NCI-H1930 (cell line): ENCODE results near the gene OSBPL10.
"Not testable (repeated sequence)": the region's sequence is repeated elsewhere in the genome, so short reads cannot be mapped to it uniquely, and the experiment has no call there.

ENCODE experiments used
- DNase-seq, 2 experiments: peaks; one replicate each; lab custom pipeline; 2025; lab: John Stamatoyannopoulos, UW

Gene OSBPL10

DNA sequence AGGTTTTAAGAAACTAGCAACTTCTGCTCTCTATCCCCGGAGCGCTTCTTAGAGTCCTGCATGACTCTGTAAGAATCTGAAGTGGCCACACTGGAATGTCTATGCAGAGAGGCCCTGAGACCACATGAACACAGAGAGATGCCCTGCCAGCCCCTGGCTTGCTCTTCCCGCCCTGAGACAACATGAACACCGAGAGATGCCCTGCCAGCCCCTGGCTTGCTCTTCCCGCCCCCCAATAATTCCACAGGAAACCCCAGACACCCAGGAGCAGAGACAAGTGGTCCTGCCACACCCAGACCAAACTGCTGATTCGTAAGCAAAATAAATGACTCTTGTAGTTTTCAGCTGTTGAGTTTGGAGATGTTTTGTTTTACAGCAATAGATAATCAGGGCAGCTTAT, 166.1 kb downstream of the OSBPL10 start:
- no peak for DNase-seq

DNA sequence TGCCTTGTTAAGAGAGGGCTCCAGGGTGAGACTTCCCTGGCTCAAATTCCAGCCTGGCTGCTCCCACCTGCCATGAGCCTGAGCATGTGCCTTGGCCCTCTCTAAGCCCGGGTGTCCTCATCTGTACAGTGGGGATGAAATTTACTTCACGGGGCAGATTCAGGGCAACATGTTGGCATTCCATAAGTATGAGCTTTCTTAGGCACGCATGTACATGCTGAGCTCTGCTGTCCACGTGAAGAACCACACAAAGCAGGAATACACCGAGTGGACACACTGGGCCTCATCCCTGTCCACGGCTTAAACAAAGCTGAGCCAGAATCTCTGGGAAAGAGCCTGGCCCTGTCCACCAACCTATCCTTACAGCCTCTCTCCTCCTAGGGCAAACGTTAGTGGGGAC, 167.4 kb downstream of the OSBPL10 start:
- no peak for DNase-seq

DNA sequence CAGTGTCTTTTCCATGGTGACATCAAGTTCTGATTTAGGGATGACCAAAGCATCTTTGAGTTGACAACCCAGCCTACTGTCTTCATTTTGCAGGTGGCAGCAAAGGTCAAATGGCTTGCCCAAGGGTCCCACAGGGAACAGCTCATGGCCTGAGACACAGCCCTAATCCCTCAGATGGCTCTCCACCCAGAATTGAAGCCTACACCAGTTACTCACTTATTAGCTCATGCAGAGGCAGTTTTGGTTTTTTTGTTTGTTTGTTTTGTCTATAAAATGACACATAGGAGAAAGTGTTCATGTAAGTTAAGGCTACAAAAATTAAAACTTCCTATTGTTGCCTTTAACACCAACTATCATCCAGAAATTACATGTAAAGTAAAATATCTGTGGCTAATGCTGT, 167.9 kb downstream of the OSBPL10 start:
- no peak for DNase-seq

DNA sequence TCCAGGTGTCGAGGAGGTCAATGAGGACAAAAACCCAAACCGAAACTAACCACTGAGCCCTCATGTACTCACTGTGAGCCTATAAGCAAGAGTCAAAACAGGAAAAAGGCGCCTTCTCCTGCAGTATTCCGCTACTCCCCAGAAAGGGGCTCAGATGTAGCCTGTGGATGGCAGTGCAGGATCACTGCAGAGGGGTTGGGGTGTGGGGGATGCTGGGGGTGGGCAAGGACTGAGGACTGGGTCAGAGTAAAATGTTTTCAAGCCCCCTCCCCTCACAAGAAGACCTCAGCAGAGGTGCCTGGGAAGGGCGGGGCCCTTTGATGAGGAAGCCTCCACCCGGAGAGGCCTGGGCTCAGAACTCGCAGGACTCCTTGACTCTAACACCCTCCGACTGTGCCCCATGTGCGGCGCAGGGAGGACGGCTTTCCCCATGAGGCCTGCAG, 170.1 kb downstream of the OSBPL10 start:
- no peak for DNase-seq

DNA sequence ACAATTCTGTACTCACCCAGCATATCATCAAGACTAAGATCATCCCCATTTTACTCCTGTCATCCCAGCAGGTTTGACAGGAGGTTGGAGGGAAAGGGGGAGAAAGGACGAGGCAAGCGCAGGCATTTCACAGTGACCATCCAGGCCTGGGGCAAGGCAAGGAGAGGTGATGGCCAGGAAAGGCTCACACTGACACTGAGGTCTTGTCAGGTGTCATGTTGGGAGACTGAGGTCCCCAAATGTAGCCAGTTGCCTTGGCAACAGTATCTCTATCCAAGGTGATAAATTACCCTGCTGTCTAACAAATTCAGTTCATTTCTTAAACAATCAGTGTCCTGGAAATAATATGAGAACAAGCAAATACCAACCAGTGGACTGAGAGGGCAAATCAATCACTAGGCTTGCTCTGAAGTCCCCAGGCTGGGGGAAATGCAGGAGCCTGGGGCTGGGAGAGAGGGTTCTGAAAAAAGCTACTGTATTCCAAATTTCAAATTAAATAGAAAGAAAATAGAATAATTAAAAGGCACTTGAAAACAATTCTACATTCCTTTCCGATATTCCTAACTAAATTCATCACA, 172.8 kb downstream of the OSBPL10 start:
- no peak for DNase-seq

DNA sequence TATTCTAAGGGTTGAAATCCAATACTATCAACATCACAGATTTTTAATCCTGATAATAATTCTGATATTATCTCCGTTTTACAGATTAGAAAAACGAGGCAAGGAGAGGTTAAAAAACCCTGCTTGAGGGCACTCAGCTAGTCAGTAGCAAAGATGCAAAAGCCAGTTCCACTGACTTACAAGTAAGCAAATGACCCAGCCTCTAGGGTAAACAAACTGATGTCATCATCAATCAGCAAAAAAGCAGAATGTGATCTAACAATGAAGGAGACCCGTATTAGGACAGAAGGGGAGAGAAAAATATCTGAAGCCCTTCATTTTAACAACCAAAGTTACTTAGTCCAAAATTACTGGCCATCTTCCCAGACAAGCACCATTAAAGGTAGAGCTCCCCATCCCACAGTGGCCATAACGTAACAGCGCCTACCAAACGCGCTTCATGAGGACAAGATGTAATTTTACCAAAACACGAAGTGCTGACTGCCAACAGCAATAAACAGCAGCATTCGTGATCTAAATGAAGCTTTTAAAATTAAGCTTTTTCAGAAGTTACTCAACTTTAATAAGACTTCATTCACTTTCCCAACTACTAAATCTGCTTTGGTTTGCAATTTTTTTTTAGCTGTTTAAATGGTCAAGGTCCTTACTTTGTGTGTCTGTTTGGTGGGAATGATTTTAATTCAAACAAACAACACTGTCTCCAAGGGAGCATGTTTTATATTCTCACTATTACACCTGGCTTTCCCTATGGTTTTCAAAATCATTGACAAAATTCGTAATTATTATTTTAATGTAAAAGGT, 176.6 kb downstream of the OSBPL10 start:
- DNase-seq: no peak

DNA sequence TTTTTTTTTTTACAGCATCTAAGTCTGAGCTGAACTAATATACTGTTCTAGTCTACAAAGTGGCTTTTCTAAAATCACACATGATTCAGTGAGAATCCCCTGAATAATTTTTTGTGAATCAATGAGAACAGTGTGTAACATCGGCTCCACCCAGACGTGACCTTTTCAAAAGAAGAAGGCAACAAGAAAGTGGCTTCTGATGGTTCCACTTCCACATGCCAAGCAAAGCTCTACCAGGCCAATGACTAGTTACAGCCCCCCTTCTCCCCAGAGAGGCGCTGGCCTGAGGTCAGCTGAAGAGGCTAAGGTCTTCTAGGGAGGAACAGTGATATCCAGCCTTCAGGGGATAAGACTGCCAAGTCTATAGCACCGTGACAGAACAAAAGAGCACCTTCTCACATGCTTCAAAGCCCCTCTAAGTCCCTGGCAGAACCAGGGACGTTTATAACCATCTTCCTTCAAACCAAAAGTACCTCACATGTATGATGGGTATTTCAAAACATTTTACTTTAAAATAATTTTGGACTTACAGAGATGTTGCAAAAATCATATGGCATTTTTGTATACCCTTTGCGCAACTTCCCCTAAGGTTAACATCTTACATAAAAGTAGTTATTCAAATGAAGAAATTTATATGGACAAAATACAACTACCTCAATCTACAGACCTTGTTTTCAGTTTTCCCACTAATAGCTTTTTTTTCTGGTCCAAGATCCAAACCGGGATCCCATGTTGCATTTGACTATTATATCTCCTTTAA, 177.9 kb downstream of the OSBPL10 start:
- no peak for DNase-seq

DNA sequence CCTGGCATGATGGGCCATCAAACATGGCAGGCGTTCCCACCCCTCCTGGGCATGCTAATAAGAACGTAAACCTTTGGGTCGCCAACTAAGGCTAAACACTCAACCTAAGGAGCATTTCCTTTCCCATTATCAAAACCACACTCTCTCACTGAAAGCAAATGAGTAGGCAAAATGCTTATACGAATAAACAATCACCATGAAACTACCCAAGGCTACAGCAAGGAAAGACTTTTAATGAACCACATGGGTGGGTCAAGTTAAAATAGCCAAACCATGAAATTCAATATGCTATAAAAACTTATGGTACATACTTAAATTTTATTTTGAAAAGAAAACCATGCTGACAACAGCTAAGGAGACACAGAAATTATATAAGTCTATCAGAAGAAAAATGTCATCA, 180.6 kb downstream of the OSBPL10 start:
- no peak for DNase-seq

DNA sequence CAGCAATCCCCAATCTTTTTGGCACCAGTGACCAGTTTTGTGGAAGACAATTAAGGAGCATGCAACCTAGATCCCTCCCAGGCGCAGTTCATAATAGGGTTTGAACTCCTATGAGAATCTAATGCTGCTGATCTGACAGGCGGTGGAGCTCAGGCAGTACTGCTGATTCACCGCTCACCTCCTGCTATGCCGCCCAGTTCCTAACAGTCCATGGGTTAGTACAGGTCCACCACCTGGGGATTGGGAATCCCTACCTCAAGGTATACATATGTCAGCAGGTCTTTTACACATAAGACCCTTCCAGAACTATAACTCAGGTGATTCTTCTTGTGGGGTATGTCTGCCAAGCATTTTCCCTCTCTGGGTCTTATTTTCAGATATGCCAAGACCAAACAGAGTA, 182.2 kb downstream of the OSBPL10 start:
- DNase-seq: no peak

DNA sequence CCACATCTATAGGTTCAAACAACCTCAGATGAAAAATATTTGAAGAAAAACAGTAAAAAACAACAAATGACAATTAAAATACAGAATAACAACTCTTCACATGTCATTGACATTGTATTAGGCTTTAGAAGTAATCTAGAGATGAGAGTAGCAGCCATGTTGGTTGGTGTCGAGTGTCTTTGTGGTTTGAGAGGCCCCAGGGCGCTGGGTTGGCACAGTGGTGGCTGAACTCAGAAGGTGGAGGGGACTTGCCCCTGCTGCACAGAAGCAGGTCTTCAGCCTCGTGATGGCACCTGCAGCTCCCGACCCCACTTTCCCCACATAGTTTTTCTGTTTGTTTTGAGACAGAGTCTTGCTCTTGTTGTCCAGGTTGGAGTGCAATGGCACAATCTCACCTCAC, 187.2 kb downstream of the OSBPL10 start:
- no peak for DNase-seq

DNA sequence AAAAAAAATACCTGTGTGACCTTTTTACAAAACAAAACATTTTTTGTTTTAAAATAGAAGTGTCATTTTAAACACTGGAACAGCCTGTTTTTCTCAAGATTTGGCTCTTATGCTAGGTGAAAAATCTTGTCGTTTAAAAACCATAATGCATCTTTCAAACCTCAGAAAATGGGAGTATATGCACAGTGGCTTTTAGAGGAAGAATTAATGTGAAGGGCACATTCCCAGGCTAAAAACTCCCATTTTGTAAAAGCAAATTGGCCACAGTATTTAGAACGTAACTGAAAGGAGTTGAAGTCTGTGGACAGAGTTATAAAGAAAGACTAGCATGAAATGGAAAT, 190.0 kb downstream of the OSBPL10 start:
- DNase-seq: no peak

DNA sequence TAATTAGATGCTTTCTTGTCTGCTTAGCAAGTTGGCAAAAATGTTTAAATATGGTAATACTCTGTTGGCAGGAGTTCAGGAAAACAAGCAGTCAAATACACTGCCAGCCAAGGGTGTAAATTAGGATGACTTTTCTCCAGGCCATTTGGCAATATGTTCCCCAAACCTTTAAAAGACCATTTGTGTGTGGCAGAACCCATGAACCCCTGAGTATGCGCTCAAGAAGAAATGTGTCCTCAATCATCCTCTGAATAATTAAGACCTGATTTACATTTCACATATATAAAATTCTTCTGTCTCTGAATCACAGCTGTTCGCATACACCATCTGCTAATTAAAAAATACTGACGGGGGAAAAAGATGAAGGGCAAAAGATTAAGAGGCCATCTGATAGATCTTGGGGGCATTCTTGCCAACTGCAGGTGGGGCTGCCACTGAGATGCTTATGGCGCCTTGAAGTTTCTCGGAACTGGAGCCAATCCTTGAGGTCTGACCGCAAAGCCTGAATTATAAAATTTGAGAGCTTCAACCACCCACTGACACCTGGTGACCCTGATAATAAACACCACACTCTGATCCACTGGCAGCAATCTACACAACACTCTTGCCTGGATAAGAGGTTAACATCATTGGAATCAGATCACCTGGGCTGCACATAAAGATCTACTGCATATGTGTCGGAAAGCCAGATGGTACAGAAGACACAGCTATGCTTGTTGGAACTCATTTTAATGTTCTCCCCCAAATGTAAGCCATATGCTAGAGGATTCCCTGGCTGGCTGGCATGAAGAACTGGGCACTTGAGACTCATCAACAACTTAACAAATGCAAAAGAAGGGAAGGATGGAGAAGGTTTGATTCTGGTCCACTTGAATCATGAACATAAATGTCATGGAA, 190.6 kb downstream of the OSBPL10 start:
- DNase-seq: no peak

DNA sequence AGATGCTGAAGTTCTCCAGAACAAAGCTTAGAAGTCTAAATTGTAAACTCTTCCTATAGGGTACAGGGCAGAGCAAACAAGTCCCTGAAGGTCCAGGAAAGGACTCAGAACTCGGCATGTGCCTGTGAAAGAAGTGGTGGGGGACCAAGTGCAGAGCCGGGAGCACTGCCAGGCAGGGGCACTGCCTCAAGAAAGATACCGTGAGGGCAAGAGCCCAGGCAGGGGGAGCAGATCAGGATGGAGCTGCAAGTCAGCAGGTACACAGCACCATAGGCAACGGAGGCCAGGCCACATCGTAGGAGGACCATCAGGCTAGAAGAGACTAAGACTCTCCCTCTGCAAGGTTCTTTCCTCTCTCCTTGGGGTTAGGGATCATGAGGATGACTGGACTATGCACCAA, 191.6 kb downstream of the OSBPL10 start:
- DNase-seq: no peak

DNA sequence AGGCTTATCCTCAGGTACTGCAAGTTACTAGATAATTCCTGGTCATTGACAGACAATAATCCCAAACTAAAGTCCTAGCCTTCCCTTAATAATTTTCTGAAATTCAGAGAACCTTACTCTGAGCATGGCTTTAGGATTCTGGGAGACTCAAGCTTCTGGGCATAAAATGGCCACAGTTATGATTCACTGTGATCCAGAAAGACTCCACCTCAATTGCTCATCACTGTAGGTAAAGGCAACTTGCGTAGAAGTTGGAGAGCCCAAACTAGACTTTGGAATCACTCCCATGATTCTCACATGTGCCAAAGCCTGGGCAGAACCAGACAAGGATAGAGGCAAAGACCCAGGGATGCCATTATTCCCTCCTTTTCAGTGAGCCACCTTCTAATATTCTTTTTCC, 195.3 kb downstream of the OSBPL10 start:
- no peak for DNase-seq

DNA sequence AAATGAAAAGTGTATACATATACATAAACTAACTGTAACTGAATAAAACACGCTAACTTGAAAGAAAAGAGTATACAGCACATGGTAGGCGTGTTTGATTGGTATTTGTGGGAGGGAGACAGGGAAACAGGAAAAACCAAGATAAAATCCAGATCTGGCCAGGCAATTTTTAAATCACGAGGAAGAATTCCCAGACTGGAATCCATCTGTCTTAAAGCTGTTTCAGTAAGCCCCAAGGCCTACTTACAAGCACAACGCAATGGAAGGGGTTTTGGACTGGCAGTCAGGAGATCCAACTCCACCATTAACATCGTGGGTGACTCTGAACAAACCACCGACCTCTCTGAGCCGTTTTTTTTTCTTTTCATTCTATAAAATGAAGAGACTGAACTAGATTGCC, 195.8 kb downstream of the OSBPL10 start:
- no peak for DNase-seq

DNA sequence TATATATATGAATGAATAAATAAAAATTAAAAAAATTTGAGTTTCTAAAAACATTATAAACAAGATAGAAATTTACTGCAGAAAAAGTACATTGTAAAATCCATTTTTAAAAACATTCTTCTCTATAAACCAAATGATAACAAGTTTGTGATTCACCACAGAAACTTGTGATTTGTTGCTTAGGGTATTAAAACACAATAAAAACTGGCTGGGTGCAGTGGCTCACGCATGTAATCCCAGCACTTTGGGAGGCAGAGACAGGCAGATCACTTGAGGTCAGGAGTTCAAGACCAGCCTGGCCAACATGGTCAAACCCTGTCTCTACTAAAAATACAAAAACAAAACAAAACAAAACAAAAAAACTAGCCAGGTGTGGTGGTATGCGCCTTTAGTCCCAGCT, 197.2 kb downstream of the OSBPL10 start:
- DNase-seq: not testable (repeated sequence)

DNA sequence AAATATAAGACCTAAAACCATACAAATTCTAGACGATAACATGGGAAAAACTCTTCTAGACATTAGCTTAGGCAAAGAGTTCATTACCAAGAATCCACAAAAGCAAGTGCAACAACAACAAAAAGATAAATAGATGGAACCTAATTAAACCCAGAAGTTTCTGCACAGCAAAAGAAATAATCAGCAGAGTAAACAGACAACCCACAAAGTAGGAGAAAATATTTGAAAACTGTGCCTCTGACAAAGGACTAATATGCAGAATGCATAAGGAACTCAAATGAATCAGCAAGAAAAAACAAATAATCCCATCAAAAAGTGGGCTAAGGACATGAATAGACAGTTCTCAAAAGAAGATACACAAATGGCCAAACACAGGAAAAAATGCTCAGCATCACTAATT, 198.8 kb downstream of the OSBPL10 start:
- not testable (repeated sequence) for DNase-seq

DNA sequence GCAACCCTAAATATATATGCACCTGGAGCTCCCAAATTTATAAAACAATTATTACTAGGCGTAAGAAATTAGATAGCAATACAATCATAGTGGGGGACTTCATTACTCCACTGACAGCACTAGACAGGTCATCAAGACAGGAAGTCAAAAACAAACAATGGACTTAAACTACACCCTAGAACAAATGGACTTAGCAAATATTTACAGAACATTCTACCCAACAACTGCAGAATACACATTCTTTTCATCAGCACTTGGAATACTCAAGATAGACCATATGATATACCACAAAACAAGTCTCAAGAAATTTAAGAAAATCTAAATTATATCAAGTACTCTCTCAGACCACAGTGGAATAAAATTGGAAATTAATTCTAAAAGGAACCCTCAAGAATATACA, 201.5 kb downstream of the OSBPL10 start:
- no peak for DNase-seq

DNA sequence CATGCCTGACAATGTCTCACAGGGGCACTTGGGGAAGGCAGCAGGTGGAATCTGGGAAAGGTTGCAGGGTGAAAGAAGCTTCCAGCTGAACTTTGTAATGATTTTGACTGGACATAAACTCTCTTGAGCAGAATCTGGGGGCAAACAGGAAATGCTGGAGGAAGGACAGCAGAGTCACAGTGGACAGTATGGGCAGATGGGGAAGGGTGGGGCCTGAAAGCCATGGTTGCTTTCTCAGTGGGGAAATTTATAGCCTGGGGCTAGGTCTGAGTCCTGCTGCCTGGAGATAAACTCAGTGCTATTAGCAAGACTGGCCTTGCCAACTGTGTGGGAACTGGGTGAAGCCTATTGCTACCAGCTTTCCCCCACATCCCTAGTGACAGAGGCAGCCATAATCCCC, 203.2 kb downstream of the OSBPL10 start:
- DNase-seq: no peak

DNA sequence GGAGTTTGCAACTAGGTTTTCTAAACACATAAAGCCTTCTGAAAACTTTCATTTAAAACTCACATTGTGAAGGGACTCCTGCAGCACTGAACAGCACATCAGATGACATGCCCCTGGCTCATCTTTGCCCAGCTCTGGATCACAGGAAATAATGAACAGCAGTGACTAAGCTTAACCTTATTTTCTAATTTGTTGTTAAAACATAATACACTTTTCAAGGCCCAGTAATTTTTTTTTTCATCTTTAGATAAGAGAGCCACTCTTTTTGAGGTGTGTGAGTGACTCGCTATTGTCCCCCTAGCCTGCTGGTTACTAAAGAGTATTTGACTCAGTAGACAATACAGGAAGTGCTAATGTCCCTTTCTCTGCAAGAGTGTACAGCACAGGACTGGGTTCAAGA, 204.0 kb downstream of the OSBPL10 start:
- DNase-seq: no peak

DNA sequence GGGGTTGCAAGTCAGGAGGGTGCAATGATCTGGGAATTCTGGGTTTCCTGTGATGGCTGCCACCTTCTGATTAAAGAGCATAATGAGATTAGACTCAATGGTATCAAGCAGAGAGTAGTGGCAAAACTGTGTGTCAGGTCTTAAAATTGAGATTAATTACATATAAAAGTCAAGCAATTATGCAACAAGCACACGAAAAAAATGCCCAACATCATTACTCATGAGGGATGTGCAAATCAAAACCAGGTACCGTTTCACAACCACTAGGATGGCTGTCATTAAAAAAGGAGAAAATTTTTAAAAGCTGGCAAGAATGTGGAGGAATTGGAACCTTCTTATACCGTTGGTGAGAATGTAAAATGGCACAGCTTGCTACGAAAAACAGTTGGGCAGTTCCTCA, 205.0 kb downstream of the OSBPL10 start:
- no peak for DNase-seq

DNA sequence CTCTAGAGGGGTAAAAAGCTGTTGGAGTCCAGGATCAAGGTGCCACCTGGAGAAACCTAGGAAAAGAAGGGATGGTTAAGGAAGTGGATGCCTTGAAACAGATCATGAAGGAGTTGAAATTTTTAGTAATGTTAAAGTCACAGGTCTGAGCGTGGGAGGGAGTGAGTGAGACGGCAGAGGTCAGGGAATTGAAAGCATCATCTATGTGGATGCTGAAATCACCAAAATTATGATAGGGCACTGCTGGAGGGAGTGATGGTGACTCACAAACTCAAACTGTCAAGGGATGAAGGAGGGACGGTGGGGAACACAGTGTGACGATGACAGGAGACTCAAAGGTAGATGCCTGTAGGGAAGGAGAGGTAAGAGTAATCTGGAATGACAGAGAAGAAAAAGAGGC, 205.7 kb downstream of the OSBPL10 start:
- no peak for DNase-seq
